Liver (tissue), 9 donors: ENCODE data around the gene GJA10. TPM values are rescaled to one million over a fixed set of nuclear protein-coding genes. Genes with fewer than 3 reads are reported as not detected.

Experiments used
- DNase-seq: peaks from one replicate; pipeline ENCODE4 v3.0.0-alpha.2; 2017; ENCODE audit warnings: low spot score
- H3K27ac ChIP-seq, 2 donors: one replicate each; pipeline ENCODE4 v1.7.0; 2013; ENCODE audit warnings: inconsistent platforms in 2 of 2, low read length in 2 of 2, control low read depth in 1 of 2, low read depth in 1 of 2, mild to moderate bottlenecking in 1 of 2
- H3K27me3 ChIP-seq, 4 donors: one replicate each; pipeline versions ENCODE4 v1.6.1 to v1.7.0; 2013; ENCODE audit warnings: low read length in 3 of 4, inconsistent platforms in 1 of 4, mild to moderate bottlenecking in 1 of 4, moderate library complexity in 1 of 4; ENCODE audit not compliant: control insufficient read depth in 4 of 4, insufficient read depth in 4 of 4
- H3K36me3 ChIP-seq, 4 donors: one replicate each; pipeline versions ENCODE4 v1.6.1 to v1.7.0; 2013; ENCODE audit warnings: low read length in 3 of 4, mild to moderate bottlenecking in 3 of 4, low read depth in 1 of 4, moderate library complexity in 1 of 4; ENCODE audit not compliant: control insufficient read depth in 4 of 4, insufficient read depth in 3 of 4
- H3K4me1 ChIP-seq, 4 donors: one replicate each; pipeline versions ENCODE4 v1.6.1 to v1.7.0; 2013; ENCODE audit warnings: low read length in 3 of 4, mild to moderate bottlenecking in 3 of 4, moderate library complexity in 1 of 4; ENCODE audit not compliant: control insufficient read depth in 4 of 4, insufficient read depth in 4 of 4
- H3K4me3 ChIP-seq, 3 donors: one replicate each; pipeline versions ENCODE4 v1.6.1 to v1.7.0; 2013; ENCODE audit warnings: low read length in 3 of 3, control low read depth in 1 of 3, low read depth in 1 of 3, mild to moderate bottlenecking in 1 of 3
- H3K9ac ChIP-seq, 2 donors: one replicate each; pipeline ENCODE4 v1.7.0; 2013; ENCODE audit warnings: low read length in 2 of 2, mild to moderate bottlenecking in 2 of 2, moderate library complexity in 2 of 2, control low read depth in 1 of 2, low read depth in 1 of 2
- H3K9me3 ChIP-seq, 4 donors: one replicate each; pipeline versions ENCODE4 v1.6.1 to v1.7.0; 2013; ENCODE audit warnings: low read length in 3 of 4; ENCODE audit not compliant: control insufficient read depth in 4 of 4
- ATF3 ChIP-seq: IDR thresholded peaks from 2 replicates; pipeline ENCODE4 v1.6.1; 2016; ENCODE audit warnings: antibody characterized with exemption
- CTCF ChIP-seq: fragments of 150-350 bp; IDR thresholded peaks from 2 replicates; pipeline ENCODE4 v1.5.1; 2017; ENCODE audit warnings: improper control_type of control experiment, low read depth, low read length; ENCODE audit not compliant: missing input control
- EGR1 ChIP-seq, 2 donors: IDR thresholded peaks; 2 replicates each; pipeline ENCODE4 v1.6.1; 2016 to 2018; ENCODE audit warnings: antibody characterized with exemption in 2 of 2, low read depth in 2 of 2
- FOXA1 ChIP-seq: IDR thresholded peaks from 2 replicates; pipeline ENCODE4 v1.6.1; 2016; ENCODE audit warnings: antibody characterized with exemption
- FOXA2 ChIP-seq: IDR thresholded peaks from 2 replicates; pipeline ENCODE4 v1.6.1; 2016; ENCODE audit warnings: antibody characterized with exemption
- GABPA ChIP-seq, 2 donors: IDR thresholded peaks in 1 of 2; conservative IDR thresholded peaks in 1 of 2; 2 replicates each; pipeline ENCODE4 v1.6.1; 2016; ENCODE audit warnings: antibody characterized with exemption in 2 of 2, mild to moderate bottlenecking in 1 of 2, moderate library complexity in 1 of 2
- HNF4A ChIP-seq, 2 donors: conservative IDR thresholded peaks; 2 replicates each; pipeline ENCODE4 v1.6.1; 2016; ENCODE audit warnings: antibody characterized with exemption in 2 of 2, mild to moderate bottlenecking in 2 of 2
- HNF4G ChIP-seq: IDR thresholded peaks from 2 replicates; pipeline ENCODE4 v1.6.1; 2016; ENCODE audit warnings: antibody characterized with exemption
- JUND ChIP-seq, 2 donors: IDR thresholded peaks; 2 replicates each; pipeline ENCODE4 v1.6.1; 2016; ENCODE audit warnings: antibody characterized with exemption in 2 of 2
- MAX ChIP-seq: IDR thresholded peaks from 2 replicates; pipeline ENCODE4 v1.6.1; 2016; ENCODE audit warnings: antibody characterized with exemption
- NR2F2 ChIP-seq: IDR thresholded peaks from 2 replicates; pipeline ENCODE4 v1.6.1; 2016; ENCODE audit warnings: antibody characterized with exemption
- RAD21 ChIP-seq, 2 donors: IDR thresholded peaks; 2 replicates each; pipeline ENCODE4 v1.6.1; 2016; ENCODE audit warnings: antibody characterized with exemption in 2 of 2, mild to moderate bottlenecking in 2 of 2
- REST ChIP-seq: IDR thresholded peaks from 2 replicates; pipeline ENCODE4 v1.6.1; 2016; ENCODE audit warnings: antibody characterized with exemption, mild to moderate bottlenecking
- RXRA ChIP-seq, 2 donors: IDR thresholded peaks; 2 replicates each; pipeline ENCODE4 v1.6.1; 2017 to 2018; ENCODE audit warnings: antibody characterized with exemption in 2 of 2, mild to moderate bottlenecking in 1 of 2
- SP1 ChIP-seq: IDR thresholded peaks from 2 replicates; pipeline ENCODE4 v1.6.1; 2018; ENCODE audit warnings: antibody characterized with exemption, mild to moderate bottlenecking
- TAF1 ChIP-seq: conservative IDR thresholded peaks from 2 replicates; pipeline ENCODE4 v1.6.1; 2016; ENCODE audit warnings: antibody characterized with exemption, mild to moderate bottlenecking
- YY1 ChIP-seq: IDR thresholded peaks from 2 replicates; pipeline ENCODE4 v1.6.1; 2016; ENCODE audit warnings: antibody characterized with exemption, mild to moderate bottlenecking
- ZBTB33 ChIP-seq: IDR thresholded peaks from 2 replicates; pipeline ENCODE4 v1.6.1; 2016; ENCODE audit warnings: antibody characterized with exemption
- WGBS: extraction: QIAGEN DNeasy Blood & Tissue Kit; methylation state at CpG from one replicate; pipeline ENCODE4 v1.1.7; 2013; 5-methylcytosine and 5-hydroxymethylcytosine counted together
- polyA plus RNA-seq, 2 donors: library from polyadenylated mRNA; stranded (reverse) in 1 of 2; unstranded in 1 of 2; fragments of 200-250 nt in 1 of 2; fragments of >200 nt in 1 of 2; fragmentation: Nextera tagmentation in 1 of 2; extraction: Ambion mirVana in 1 of 2; gene quantifications; one replicate each; pipeline versions ENCODE4 v1.2.1 to v1.2.3, GENCODE V29; 2013 to 2015
- total RNA-seq, 2 donors: library from RNA; depleted of rRNA; stranded (reverse); fragments of >200 nt; gene quantifications; one replicate each; pipeline ENCODE4 v1.2.3, GENCODE V29; 2014
- donor health status: healthy.
- donor health status: healthy.
- donor health status: healthy.
- donor health status: healthy.
- donor health status: healthy.

GJA10 gene
- total and polyA plus RNA-seq, 4 donors, result not detected

- no peak overlapping the region for H3K27ac ChIP-seq
- no peaks in the 10 kb centered on the region for H3K4me1 ChIP-seq
- H3K9ac ChIP-seq, result no peak overlapping the region
- no peak overlapping the region for H3K4me3 ChIP-seq
- no peaks in the 10 kb centered on the region for H3K9me3 ChIP-seq
- no peaks in the 10 kb centered on the region for H3K27me3 ChIP-seq
- DNase-seq, result no peak
- H3K36me3 ChIP-seq, result peaks cover 5 to 17% (median 8%) of the 10 kb centered on the region in 4 donors
- TF ChIP-seq ATF3 (no peak), ZBTB33 (no peak), EGR1 (IDR thresholded peaks at IDR 0.05; ENCODE audit: low read depth in 2 of 2) (no peak), HNF4A (conservative IDR thresholded peaks at IDR 0.05) (no peak), RAD21 (IDR thresholded peaks at IDR 0.05) (no peak), MAX (no peak), JUND (IDR thresholded peaks at IDR 0.05) (no peak), FOXA2 (no peak), HNF4G (no peak), REST (no peak), SP1 (no peak), FOXA1 (no peak), CTCF (no peak), GABPA (IDR thresholded peaks at IDR 0.05 in 1 of 2, conservative IDR thresholded peaks at IDR 0.05 in 1 of 2) (no peak), RXRA (IDR thresholded peaks at IDR 0.05) (no peak), YY1 (no peak), NR2F2 (no peak), TAF1 (no peak)
These were observed 20.5 kb upstream of the GJA10 start for GRCh38 chr6:89873721-89874120.

GRCh38 chr6:89874438-89874837, 19.8 kb upstream of the GJA10 start:
- Histone ChIP-seq H3K36me3 (peaks cover 5 to 17% (median 8%) of the 10 kb centered on the region in 4 donors), H3K4me1 (no peaks in the 10 kb centered on the region), H3K9me3 (no peaks in the 10 kb centered on the region), H3K9ac (no peak overlapping the region), H3K27ac (no peak overlapping the region), H3K27me3 (no peaks in the 10 kb centered on the region), H3K4me3 (no peak overlapping the region)
- TF ChIP-seq SP1, result no peak
- no peak for TF ChIP-seq YY1
- TF ChIP-seq ATF3, result no peak
- no peak for TF ChIP-seq GABPA (IDR thresholded peaks at IDR 0.05 in 1 of 2, conservative IDR thresholded peaks at IDR 0.05 in 1 of 2)
- TF ChIP-seq RXRA (IDR thresholded peaks at IDR 0.05), result no peak
- TF ChIP-seq HNF4A (conservative IDR thresholded peaks at IDR 0.05), result no peak
- no peak for TF ChIP-seq TAF1
- no peak for TF ChIP-seq NR2F2
- TF ChIP-seq EGR1 (IDR thresholded peaks at IDR 0.05; ENCODE audit: low read depth in 2 of 2), result no peak
- TF ChIP-seq HNF4G, result no peak
- no peak for TF ChIP-seq REST
- DNase-seq, result no peak
- WGBS, result 86% methylated on average over 3 of the region's 3 CpGs
